Stimulated activated CD4-positive, alpha-beta T cell treated with anti-CD3 and anti-CD28 coated beads, Interleukin-4, amount 100 ng/mL, for 48 hours (primary cell): ENCODE data around the gene TAPBP.
"Not testable (repeated sequence)": the region's sequence is repeated elsewhere in the genome, so short reads cannot be mapped to it uniquely, and the experiment has no call there.

Source experiments
- DNase-seq, 2 donors: peaks; one replicate each; pipeline ENCODE4 v3.0.0-alpha.2; 2020; ENCODE audit warnings: low read depth in 2 of 2

The TAPBP gene

DNA sequence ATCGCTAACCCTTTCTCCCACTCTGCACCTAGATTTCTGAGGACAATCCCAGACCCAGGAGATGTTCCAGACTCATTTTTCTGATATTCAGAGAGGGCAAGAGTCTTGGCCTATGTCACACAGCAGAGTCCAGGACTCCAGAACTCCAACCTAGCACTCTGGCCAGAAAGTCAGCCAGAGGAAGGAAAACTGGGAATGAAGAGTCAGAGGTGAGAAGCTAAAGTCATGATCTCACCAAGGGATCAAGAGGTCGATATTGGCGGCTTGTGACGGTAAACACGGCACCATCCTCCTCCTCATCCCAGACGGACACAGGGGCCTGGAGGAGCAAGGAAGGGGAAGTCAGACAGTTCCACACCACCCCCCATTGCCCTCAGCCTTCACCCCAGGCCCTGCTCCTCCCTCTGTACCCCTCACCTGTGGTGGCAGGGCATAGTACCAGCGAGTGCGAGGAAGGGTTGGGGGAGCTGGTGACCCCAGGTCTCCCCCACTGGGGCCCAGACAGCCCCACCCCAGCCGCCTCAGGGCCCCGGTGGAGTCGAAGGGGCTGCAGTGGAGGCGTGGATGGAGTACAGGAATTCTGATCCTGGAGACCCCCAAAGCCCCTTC, 17.0 kb downstream of the TAPBP start:
- no peak for DNase-seq

GRCh38 chr6:33295621-33296369, 18.1 kb downstream of the TAPBP start:
- no peak for DNase-seq

GRCh38 chr6:33294086-33294823, 19.6 kb downstream of the TAPBP start:
- DNase-seq: no peak

DNA sequence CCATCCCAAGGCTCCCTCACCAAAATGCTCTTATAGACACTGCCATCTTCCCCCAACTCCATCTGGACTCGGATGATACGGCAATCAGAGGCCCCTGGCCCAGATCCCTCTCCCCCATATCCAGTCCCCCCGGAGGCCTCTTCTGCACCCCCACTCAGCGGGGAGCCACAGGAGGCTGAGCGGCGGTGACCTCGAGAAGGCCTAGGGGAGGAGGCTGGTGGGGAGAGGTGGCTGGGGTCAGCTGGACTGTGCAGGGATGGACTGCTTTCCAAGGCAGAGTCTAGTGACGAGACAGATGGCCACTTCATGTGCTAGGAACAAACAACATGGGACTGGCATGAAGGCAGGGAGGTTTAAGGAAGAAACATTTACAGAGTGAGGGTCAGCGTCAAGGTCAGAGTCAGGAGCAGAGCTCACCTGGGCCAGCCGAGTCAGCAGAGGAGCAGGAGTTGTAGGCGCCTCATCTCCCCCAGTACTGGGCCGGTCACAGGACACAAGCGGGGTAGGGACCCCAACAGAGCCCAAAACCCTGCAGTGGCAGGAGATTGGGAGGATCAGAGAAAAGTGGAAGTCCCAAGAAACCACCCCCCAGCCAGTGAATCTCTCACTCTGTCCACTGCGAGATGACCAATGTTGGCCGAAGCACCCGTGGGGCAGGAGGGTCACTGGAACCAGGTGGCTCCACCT, 20.7 kb downstream of the TAPBP start:
- no peak for DNase-seq

GRCh38 chr6:33290459-33290858, 23.4 kb downstream of the TAPBP start:
- DNase-seq: no peak

DNA sequence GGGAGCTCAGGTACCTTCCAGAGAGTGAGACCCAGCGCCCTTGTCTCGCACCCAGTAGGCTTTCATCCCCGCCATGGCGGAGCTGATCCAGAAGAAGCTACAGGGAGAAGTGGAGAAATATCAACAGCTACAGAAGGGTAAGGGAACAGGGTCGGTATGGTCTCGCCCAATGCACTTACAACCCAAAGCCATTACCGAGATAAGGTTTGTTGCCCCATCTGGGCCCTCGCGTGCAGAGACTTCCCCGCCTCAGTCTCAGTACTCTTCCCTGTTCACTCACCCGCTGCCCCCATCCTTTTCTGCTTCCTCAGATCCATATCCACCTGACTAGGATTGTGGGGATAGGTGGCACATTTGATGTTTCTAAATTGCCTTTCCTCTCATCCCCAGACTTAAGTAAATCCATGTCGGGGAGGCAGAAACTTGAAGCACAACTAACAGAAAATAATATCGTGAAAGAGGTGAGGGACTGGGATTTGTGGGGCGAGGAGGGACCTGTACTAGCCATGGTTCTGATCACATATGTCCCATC, 24.0 kb downstream of the TAPBP start:
- DNase-seq: no peak

DNA sequence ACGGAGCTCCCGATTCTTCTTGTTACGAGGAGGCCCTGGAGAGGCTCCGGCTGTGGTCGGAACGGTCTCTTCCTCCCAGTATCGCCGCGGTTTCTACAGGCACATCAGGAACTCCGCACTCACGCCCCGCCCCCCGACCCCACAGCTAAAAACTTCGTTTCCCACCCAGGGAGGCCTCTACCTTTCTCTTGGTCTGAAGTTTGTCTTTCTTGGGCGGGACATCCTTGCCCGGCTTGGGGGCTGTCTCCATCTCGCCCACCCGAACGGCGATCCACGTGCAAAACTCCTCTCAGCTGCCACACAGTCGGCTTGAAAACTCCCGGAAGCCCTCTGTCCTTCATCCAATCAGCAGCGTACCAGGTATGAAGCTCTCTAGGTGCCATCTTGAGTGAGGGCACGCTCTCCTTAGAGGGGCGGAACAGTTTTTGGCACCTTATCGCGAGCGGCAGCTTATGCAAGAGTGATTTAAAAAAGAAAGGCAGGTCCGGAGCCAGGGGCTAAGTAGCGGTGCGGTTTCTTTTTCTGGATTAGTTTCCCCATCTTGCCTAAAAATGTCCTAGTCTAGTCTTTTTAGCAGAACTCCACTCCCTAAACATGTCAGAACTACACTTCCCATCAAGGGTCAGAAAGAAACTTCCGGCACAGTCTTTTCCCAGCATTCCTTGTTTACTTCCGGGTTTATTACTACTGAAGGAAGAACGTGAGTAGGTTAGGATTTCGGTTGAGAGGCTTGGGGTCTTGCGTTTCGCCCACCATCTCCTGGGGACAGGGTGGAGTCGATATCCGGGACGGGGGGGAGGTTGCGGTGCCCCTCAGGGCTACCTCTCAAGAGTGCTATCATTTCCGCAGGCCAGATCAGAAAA, 24.7 kb downstream of the TAPBP start, which contains the start of the genes PFDN6 and WDR46:
Gene PFDN6 (plus strand): TSS at position 681 of the 863 bp plus-strand sequence. CDS start 256 bp downstream, outside the sequence.
Gene WDR46 (minus strand): TSS at position 319 of the 863 bp plus-strand sequence. CDS start 69 bp downstream, at position 250.
- DNase-seq: peak; percentile 59 to 79

DNA sequence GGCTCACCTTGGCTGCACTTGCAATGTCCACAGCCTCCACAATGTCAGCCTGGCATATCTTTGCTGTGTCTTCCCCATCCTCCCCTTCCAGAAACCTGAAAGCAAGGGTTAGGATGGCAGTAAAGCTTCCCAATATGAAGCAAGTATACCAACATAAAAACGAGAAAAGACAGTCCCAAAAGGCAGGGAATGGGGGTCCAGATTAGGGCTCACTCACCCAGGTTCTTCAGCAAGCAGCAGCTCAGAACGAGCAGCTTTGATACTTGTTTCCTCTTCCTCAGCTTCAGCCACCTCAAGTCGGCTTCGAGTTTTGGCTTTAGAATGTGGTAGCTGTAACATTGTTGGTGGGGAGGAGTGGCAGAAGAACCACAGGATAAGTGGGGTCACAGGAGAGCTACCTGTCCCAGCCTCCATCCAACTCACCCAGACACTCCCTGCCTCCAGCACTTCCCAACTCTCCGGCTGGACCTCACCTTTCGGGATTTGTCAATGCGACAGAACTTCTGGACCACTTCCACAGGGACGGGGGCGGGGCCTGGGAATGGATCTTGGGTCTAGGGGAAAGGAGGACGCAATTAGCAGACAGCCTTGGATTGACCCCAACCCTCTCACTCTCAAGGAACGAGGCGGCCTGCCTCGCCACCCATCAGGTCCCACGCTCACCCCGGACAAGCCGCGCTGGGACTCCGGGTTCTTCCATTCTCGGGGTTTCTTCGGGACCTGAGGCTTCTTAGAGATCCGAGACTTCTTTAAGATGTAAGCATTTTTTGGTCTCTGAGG, 25.5 kb downstream of the TAPBP start:
- DNase-seq: no peak

- DNase-seq: no peak
These were observed 26.6 kb downstream of the TAPBP start for GRCh38 chr6:33286946-33287914.

- DNase-seq: not testable (repeated sequence)
These were observed 28.7 kb downstream of the TAPBP start for GRCh38 chr6:33285214-33285613.

GRCh38 chr6:33280539-33280938, 33.3 kb downstream of the TAPBP start:
- no peak for DNase-seq

DNA sequence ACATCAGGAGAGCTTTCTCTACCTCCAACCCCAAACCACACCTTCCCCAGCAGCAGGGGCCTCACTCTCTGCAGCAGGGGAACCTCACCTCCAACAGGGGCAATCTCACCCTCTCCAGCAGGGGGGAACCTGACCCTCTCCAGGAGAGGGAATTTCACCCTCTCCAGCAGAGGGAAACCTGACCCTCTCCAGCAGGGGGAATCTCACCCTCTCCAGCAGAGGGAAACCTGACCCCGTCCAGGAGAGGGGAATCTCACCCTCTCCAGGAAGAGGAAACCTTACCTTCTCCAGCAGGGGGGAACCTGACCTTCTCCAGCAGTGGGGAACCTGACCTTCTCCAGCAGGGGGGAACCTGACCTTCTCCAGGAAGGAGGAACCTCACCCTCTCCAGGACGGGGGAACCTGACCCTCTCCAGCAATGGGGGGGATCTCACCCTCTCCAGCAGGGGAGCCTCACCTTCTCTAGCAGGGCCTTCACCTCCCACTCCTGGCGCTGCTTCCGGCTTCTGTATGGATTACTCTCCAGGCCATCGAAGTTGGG, 33.8 kb downstream of the TAPBP start:
- no peak for DNase-seq

DNA sequence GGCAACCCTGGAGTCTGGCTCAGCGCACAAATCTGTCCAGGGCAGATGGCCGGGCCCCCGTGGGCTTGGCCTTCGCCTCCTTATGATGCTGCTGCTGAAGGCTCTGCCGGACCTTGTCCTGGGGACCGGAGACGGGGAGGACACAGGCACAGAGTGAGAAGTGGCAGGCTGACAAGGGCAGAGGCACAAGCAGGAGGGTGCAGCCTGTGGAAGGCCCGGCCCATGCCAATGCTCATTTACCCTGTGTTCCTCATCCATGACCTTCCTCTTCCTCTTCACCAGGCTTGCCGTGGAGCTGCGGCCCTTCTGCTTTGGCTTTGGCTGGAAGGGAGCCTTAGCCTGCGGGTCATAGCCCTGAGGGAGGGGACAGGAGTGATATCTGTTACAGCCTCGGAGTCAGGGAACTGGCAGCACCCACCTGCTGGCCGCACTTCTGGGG, 34.6 kb downstream of the TAPBP start:
- DNase-seq: no peak

GRCh38 chr6:33278810-33279209, 35.1 kb downstream of the TAPBP start:
- DNase-seq: no peak

DNA sequence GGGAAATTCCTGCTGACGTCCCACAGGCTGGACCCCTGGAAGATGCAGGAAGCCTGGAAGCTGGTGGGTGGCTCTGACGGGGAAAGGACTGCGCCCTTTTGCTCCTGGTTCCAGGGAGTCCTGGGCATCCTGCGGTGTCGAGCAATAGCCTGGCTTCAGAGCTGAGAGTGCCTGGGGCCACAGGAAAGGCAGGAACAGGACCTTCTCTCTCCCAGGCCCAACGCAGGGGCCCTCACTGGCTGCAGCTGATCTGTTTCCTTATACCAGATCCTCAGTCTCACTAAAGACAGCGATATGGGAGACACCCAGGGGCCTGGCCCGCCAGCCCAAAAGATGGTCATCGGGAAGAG, 35.5 kb downstream of the TAPBP start:
- DNase-seq: no peak

DNA sequence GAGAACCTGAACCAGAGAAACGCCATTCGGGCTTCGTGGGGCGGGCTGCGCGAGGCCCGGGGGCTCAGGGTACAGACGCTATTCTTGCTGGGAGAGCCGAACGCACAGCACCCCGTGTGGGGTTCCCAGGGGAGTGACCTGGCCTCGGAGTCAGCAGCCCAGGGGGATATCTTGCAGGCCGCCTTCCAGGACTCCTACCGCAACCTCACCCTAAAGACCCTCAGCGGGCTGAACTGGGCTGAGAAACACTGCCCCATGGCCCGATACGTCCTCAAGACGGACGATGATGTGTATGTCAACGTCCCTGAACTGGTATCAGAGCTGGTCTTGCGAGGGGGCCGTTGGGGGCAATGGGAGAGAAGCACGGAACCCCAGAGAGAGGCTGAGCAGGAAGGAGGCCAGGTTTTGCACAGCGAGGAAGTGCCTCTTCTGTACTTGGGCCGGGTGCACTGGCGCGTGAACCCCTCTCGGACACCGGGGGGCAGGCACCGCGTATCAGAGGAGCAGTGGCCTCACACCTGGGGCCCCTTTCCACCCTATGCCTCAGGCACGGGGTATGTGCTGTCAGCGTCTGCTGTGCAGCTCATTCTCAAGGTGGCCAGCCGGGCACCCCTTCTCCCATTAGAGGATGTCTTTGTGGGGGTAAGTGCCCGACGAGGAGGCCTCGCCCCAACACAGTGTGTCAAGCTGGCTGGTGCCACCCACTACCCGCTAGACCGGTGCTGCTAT, 36.1 kb downstream of the TAPBP start:
- no peak for DNase-seq

- peak; percentile 66 to 78 for DNase-seq
These were observed 36.8 kb downstream of the TAPBP start, which contains the start of gene B3GALT4 for GRCh38 chr6:33276864-33277662. Gene B3GALT4 (plus strand): TSS chr6:33277123. CDS start chr6:33277420, 297 bp downstream.
